ENCODE measurements around the gene CSNK1A1. TPM values are rescaled to one million over a fixed set of nuclear protein-coding genes. Genes with fewer than 3 reads are reported as not detected.

Gene CSNK1A1
- total RNA-seq, 1 experiment from 2014 or later: 287 TPM

GRCh38 chr5:149503006-149503405 lies 48.2 kb downstream of the CSNK1A1 start:
- ATAC-seq: no peak
- ChIA-PET POLR2A (no interaction called here), CTCF (no interaction called here)
- H3K36me3 ChIP-seq (ENCODE audit: control insufficient read depth, insufficient read depth, low read length): peaks cover 70% of the 10 kb centered on the region
- H3K27ac ChIP-seq (ENCODE audit: low read length): no peak overlapping the region; the same call in 1 of the 2 replicates
- intact Hi-C loops (cut with micrococcal nuclease; ENCODE audit: unreplicated experiment): no loop called here
- TF ChIP-seq TCF7L2 (IDR thresholded peaks at IDR 0.05; ENCODE audit: low read depth, low read length): no peak
- no peak for TF ChIP-seq SIN3A (IDR thresholded peaks at IDR 0.05; ENCODE audit: borderline replicate concordance, insufficient read depth, low read depth, low read length)
- TF ChIP-seq CTCF (IDR thresholded peaks at IDR 0.05): no peak
- TF ChIP-seq, protein P1, sequence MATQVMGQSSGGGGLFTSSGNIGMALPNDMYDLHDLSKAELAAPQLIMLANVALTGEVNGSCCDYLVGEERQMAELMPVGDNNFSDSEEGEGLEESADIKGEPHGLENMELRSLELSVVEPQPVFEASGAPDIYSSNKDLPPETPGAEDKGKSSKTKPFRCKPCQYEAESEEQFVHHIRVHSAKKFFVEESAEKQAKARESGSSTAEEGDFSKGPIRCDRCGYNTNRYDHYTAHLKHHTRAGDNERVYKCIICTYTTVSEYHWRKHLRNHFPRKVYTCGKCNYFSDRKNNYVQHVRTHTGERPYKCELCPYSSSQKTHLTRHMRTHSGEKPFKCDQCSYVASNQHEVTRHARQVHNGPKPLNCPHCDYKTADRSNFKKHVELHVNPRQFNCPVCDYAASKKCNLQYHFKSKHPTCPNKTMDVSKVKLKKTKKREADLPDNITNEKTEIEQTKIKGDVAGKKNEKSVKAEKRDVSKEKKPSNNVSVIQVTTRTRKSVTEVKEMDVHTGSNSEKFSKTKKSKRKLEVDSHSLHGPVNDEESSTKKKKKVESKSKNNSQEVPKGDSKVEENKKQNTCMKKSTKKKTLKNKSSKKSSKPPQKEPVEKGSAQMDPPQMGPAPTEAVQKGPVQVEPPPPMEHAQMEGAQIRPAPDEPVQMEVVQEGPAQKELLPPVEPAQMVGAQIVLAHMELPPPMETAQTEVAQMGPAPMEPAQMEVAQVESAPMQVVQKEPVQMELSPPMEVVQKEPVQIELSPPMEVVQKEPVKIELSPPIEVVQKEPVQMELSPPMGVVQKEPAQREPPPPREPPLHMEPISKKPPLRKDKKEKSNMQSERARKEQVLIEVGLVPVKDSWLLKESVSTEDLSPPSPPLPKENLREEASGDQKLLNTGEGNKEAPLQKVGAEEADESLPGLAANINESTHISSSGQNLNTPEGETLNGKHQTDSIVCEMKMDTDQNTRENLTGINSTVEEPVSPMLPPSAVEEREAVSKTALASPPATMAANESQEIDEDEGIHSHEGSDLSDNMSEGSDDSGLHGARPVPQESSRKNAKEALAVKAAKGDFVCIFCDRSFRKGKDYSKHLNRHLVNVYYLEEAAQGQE (IDR thresholded peaks at IDR 0.05; ENCODE audit: insufficient read depth in 1 of 2, low read depth in 2 of 2, low read length in 1 of 2): no peak
- no peak for TF ChIP-seq POLR2AphosphoS5 (IDR thresholded peaks at IDR 0.05; ENCODE audit: low read depth, low read length)
- no peak overlapping the region for H3K4me3 ChIP-seq (ENCODE audit: low read depth in 2 of 2, low read length in 2 of 2)
- BruUV-seq (replicated peaks): no TSS peak
- H3K4me1 ChIP-seq (ENCODE audit: control insufficient read depth, insufficient read depth, low read length): peaks cover 17% of the 10 kb centered on the region
- in situ Hi-C loops (cut with HindIII; ENCODE audit: low pct_unique_long_range_greater_than_20kb, low sequenced_read_pairs): no loop called here
- no peak for DNase-seq (ENCODE audit: low read depth, low spot score)
- no peaks in the 10 kb centered on the region for H3K9me3 ChIP-seq (ENCODE audit: control insufficient read depth, insufficient read depth, low read depth, low read length)
- no peaks in the 10 kb centered on the region for H3K27me3 ChIP-seq (ENCODE audit: control insufficient read depth, insufficient read depth, low read length)

- no TSS peak for BruUV-seq (replicated peaks)
- no peak for ATAC-seq
- POLR2A ChIA-PET: interaction anchor here (0.7 kb wide), 1 partner anchor 162 kb away, joined by 5 read pairs; no protein-coding TSS in a partner anchor
- Histone ChIP-seq H3K36me3 (ENCODE audit: control insufficient read depth, insufficient read depth, low read length) (peaks cover 66% of the 10 kb centered on the region), H3K4me1 (ENCODE audit: control insufficient read depth, insufficient read depth, low read length) (peaks cover 36% of the 10 kb centered on the region), H3K4me3 (ENCODE audit: low read depth in 2 of 2, low read length in 2 of 2) (no peak overlapping the region), H3K27me3 (ENCODE audit: control insufficient read depth, insufficient read depth, low read length) (no peaks in the 10 kb centered on the region), H3K9me3 (ENCODE audit: control insufficient read depth, insufficient read depth, low read depth, low read length) (no peaks in the 10 kb centered on the region), H3K27ac (ENCODE audit: low read length) (peak overlapping the region; percentile 58)
- intact Hi-C loops (cut with micrococcal nuclease; ENCODE audit: unreplicated experiment) (no loop called here), in situ Hi-C loops (cut with HindIII; ENCODE audit: low pct_unique_long_range_greater_than_20kb, low sequenced_read_pairs) (no loop called here)
- no peak for DNase-seq (ENCODE audit: low read depth, low spot score)
- TF ChIP-seq SIN3A (IDR thresholded peaks at IDR 0.05; ENCODE audit: borderline replicate concordance, insufficient read depth, low read depth, low read length) (no peak), CTCF (IDR thresholded peaks at IDR 0.05) (no peak), TCF7L2 (IDR thresholded peaks at IDR 0.05; ENCODE audit: low read depth, low read length) (no peak), POLR2AphosphoS5 (IDR thresholded peaks at IDR 0.05; ENCODE audit: low read depth, low read length) (no peak)
- TF ChIP-seq, protein P1 (IDR thresholded peaks at IDR 0.05; ENCODE audit: insufficient read depth in 1 of 2, low read depth in 2 of 2, low read length in 1 of 2): no peak
- CTCF ChIA-PET: interaction anchor here (0.6 kb wide), 1 partner anchor 60 kb away, joined by 4 read pairs; no protein-coding TSS in a partner anchor
These were observed 50.2 kb downstream of the CSNK1A1 start for GRCh38 chr5:149500922-149501582.

Measured in Panc1 (cell line).